HG03135 (cell line): ENCODE data around the gene KLHL7.
"Not testable (repeated sequence)": the region's sequence is repeated elsewhere in the genome, so short reads cannot be mapped to it uniquely, and the experiment has no call there.

ENCODE experiments used
- ATAC-seq: cut with Tn5 transposase; IDR thresholded peaks from one replicate; pipeline ENCODE4 v1.9.1; 2021; ENCODE audit warnings: mild to moderate bottlenecking, moderate library complexity; ENCODE audit not compliant: unreplicated experiment

KLHL7 gene

GRCh38 chr7:23212395-23212794 is 106.8 kb downstream of the KLHL7 start:
- no peak for ATAC-seq

- ATAC-seq: no peak
These were observed 107.3 kb downstream of the KLHL7 start for GRCh38 chr7:23212841-23213240.

- ATAC-seq: no peak
These were observed 108.2 kb downstream of the KLHL7 start for GRCh38 chr7:23213755-23214154.

- no peak for ATAC-seq
These were observed 108.8 kb downstream of the KLHL7 start for GRCh38 chr7:23214423-23214822.

- ATAC-seq: no peak
These were observed 109.4 kb downstream of the KLHL7 start for GRCh38 chr7:23214938-23215337.

GRCh38 chr7:23216021-23216420 is 110.4 kb downstream of the KLHL7 start:
- no peak for ATAC-seq

- no peak for ATAC-seq
These were observed 112.6 kb downstream of the KLHL7 start for GRCh38 chr7:23218196-23218595.

- ATAC-seq: no peak
These were observed 115.2 kb downstream of the KLHL7 start for GRCh38 chr7:23220690-23221305.

GRCh38 chr7:23222439-23223030 is 117.0 kb downstream of the KLHL7 start:
- ATAC-seq: no peak

- not testable (repeated sequence) for ATAC-seq
These were observed 118.8 kb downstream of the KLHL7 start for GRCh38 chr7:23224364-23224763.

- no peak for ATAC-seq
These were observed 121.4 kb downstream of the KLHL7 start for GRCh38 chr7:23226844-23227450.
